Brain microvascular endothelial cell (primary cell): ENCODE results near the gene GPX1.

Experiments used
- DNase-seq: peaks from one replicate; pipeline ENCODE4 v3.0.0-alpha.2; 2020
- H3K27ac ChIP-seq: fragments of 250-450 bp; sonication (Bioruptor Pico); 2 replicates; pipeline ENCODE4 v1.5.1; 2020; ENCODE audit warnings: mild to moderate bottlenecking, moderate library complexity
- H3K27me3 ChIP-seq: fragments of 250-450 bp; sonication (Bioruptor Pico); replicated peaks from 2 replicates; pipeline ENCODE4 v1.5.1; 2020; ENCODE audit warnings: mild to moderate bottlenecking
- H3K36me3 ChIP-seq: fragments of 250-450 bp; sonication (Bioruptor Pico); replicated peaks from 2 replicates; pipeline ENCODE4 v1.5.1; 2020; ENCODE audit warnings: mild to moderate bottlenecking
- H3K4me3 ChIP-seq: 2 replicates; pipeline ENCODE4 v1.5.1; 2011; ENCODE audit warnings: low read depth, mild to moderate bottlenecking, control low read depth, low read length, moderate library complexity
- CTCF ChIP-seq: IDR thresholded peaks from 2 replicates; pipeline ENCODE4 v1.5.1; 2011; ENCODE audit warnings: low read depth, mild to moderate bottlenecking, moderate library complexity, low read length, control low read depth, inconsistent platforms; ENCODE audit errors: missing control alignments
- in situ Hi-C: cut with HindIII; loops from 2 replicates; pipeline ENCODE4 v1.10.0; 2017; ENCODE audit warnings: low sequenced_read_pairs, low pct_ligation_motif_present

The GPX1 gene

GRCh38 chr3:49310677-49311076, 47.5 kb downstream of the GPX1 start:
- Histone ChIP-seq H3K36me3 (peaks cover 48% of the 10 kb centered on the region), H3K4me3 (no peak overlapping the region)

More at GRCh38 chr3:49310677-49311076, 47.5 kb downstream of the GPX1 start:
- in situ Hi-C loops, result no loop called here
- no peak overlapping the region for H3K27ac ChIP-seq
- DNase-seq, result no peak
- TF ChIP-seq CTCF, result no peak
- no peaks in the 10 kb centered on the region for H3K27me3 ChIP-seq
